NCI-H82 (cell line): Measurements from ENCODE around the gene EVPL.

Source experiments
- DNase-seq: peaks from one replicate; lab custom pipeline; 2025; lab: John Stamatoyannopoulos, UW

The EVPL gene

GRCh38 chr17:75959051-75959838, 67.9 kb downstream of the EVPL start:
- DNase-seq = no peak
